ENCODE results near the gene UBE2L5. TPM values are rescaled to one million over a fixed set of nuclear protein-coding genes. Genes with fewer than 3 reads are reported as not detected.

UBE2L5 gene
- not detected for total RNA-seq

GRCh38 chr13:30422054-30422839 lies at the start of gene UBE2L5:
Gene UBE2L5, plus strand, starts transcription at chr13:30422493. Its CDS starts 5,498 bp downstream, at chr13:30427991.
- DNase-seq: peak; percentile 67

DNA sequence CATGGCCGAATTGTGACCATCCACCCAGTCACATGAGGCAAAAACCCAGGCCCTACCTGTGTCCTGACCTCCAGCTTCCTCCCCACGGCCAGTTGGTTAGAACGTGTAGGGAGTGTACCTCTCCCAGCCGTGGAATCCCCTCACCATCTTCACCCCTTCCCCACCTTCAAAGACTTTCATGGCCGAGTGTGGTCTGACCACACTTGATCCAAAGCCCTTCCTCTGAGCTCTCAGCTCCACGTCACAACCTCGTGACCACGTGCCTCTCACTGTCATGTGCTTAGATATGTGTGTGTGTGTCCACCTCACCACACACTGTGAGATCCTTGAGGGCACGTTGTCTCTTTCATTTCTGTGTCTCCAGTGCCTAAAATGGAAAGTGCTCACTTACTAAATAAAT lies 48.6 kb upstream of the UBE2L5 start:
- DNase-seq: no peak

GRCh38 chr13:30375265-30375835 lies 46.9 kb upstream of the UBE2L5 start:
- no peak for DNase-seq

GRCh38 chr13:30376426-30377311 lies 45.6 kb upstream of the UBE2L5 start:
- DNase-seq: no peak

GRCh38 chr13:30377312-30377685 lies 45.0 kb upstream of the UBE2L5 start:
- no peak for DNase-seq

- no peak for DNase-seq
These were observed 44.1 kb upstream of the UBE2L5 start for GRCh38 chr13:30378191-30378590.

- no peak for DNase-seq
These were observed 41.2 kb upstream of the UBE2L5 start for GRCh38 chr13:30381049-30381448.

DNA sequence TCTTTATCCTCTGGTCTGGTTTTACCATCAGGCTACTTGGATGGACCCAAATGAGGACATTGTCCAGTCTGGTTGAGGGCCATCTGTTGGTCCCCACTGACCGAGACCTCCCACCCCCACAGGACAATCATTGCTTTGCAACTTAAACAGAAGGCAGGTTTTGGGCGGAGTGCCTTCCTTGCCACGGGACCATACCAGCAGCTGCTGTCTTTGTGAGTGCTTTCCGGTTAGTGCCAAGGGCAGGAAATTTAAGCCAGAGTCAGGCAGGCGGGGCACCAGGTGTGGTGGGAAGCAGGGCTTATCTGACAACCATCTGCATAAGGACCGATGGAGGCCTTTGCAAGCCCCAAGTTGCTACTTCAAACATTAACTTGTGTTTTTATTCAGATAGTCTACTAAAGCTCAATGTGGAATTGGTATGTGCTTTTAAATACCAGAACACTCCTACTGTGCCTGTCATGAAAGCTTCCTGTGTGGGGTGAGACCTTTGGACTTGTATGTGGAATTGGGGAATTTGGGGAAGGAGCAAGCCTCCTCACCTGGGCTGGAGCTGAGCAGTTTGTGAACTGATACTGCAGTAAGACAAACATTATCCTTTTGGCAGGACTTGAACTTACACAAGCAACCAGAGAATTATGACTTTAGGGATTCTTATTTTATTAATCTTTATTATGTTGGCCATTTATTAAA lies 39.3 kb upstream of the UBE2L5 start:
- DNase-seq: no peak

GRCh38 chr13:30388406-30389283 lies 33.6 kb upstream of the UBE2L5 start:
- no peak for DNase-seq

DNA sequence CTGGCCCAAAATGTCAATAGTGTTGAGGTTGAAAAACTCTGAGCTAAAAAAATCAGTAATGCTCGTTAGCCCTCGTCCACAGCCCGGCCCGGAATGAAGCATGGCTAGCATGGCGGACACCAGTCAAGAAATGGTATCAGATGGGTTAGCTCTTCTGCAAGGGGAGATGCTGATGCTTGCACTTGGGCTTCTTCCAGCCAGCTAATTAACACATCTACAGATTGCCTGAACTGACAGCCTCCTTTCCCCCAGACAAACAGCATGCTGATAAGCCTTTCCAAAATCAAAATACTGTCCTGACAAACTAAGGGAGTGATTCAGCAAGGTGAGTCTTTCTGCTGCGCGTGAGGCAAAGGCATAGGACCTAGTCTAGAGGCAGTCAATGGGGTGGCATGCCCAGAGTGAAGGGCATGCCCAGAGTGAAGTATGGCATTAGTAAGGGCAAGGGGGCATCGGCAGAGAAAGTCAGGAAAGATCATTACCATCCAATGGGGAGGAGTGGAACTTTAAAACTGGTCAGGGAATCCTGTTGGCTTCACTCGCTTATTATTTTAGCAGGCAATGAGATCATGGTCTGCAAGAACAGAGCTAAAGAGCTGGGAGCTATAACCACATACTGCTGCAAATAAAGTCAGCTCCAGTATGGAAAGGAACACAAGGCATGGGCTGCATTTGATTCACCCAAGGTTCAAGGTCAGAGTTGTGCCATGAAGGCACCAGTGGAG lies 30.2 kb upstream of the UBE2L5 start:
- no peak for DNase-seq

DNA sequence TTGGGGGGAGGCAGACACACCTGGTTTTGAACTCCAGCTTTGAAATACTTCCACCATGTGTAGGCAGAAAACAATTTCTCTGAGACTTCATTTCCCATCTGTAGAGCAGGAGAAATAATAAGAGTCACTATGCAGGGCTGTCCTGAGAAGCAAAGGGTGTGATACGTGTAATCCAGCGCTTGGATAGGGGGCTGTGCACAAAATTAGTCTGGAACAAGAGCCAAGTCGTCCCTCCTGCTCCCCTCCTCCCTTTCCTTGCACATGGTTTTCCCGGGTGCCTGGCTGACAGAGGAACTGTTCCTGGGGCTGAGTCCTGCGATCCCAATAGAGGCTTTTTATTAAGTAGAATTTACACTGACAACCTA lies 29.6 kb upstream of the UBE2L5 start:
- no peak for DNase-seq

DNA sequence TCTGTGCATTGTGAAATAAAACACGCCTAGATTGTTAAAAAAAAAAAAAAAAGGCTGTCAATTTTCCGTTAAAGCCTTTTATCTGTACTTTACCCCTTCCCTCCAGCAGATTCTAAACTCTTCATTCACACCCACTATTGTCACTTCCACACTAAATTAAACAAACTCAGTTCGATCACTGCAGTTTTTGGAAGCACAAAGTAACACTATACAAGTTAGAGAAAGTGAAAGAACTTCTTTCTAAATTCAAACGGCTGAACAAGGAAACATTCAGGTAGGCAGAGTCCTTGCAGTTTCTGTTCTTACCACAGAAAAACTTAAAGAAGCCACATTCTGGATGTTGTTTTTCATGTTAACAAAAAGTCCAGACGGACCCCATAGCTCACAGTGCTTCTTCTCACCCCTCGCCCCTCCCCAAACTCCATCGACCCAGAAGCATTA lies 27.5 kb upstream of the UBE2L5 start:
- no peak for DNase-seq

DNA sequence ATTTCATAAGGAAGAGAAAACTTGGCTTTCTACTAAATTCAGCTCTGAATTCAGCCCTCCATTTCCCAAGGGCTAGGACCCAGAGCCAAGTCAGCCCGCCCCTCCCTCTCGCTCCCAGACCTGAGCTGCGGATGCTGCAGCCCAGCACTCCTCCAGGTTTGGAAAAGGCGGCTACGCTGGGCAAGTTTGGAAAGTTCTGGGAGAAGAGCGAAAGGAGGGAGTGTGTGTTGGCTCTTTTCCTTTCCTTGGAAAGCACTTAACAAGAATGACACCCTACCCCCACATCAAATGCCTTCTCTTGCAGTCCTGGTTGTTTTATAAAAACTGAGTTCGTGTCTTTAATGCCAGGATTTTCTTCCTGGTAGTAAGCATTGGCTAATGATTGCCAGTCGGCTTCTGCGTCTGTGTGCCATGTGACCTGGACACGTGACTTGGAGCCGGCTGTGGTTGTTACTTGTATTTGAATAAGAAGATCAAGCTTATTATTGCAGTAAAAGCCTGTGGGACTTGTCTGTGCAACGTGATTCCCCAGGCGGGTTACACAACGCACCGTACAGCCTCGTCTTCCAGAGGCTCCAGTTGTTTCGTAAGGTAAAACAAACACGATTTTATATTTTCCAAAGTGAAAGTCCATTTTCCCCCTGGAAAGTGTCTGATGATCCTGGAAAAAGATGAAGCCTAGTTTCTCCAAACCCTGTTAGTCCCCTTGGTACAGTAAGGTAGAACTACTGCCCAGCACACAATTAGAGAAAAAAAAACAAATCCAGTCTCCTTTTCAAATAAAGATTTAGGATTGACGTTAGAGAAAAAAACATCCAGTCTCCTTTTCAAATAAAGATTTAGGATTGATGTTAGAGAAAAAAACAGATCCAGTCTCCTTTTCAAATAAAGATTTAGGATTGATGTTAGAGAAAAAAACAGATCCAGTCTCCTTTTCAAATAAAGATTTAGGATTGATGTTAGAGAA lies 26.8 kb upstream of the UBE2L5 start:
- peak; percentile 81 for DNase-seq

DNA sequence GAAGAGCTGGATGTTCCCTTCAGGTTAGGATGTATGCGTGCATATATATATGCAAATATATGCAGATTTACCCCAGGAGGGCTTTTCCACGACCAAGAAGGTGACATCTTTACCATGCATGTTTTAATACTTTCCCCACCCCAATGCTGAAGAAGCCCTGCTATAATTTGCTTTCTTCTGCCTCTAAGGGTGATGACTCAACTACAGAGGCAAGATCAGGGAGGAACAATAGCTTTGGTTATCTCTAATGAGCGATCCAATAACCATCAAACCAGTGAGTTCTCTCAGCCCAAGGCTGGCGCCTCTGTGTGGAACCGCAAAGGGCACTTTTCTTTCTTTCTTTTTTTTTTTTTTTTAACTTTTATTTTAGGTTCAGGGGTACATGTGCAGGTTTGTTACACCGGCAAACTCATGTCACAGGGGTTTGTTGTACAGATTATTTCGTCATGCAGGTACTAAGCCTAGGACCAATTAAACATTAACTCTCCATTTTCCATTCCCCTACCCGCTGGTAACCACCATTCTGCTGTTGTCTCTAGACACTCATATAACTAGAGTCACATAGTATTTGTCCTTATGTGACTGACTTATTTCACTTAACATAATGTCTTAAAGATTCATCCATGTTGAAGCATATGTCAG lies 25.7 kb upstream of the UBE2L5 start:
- no peak for DNase-seq

DNA sequence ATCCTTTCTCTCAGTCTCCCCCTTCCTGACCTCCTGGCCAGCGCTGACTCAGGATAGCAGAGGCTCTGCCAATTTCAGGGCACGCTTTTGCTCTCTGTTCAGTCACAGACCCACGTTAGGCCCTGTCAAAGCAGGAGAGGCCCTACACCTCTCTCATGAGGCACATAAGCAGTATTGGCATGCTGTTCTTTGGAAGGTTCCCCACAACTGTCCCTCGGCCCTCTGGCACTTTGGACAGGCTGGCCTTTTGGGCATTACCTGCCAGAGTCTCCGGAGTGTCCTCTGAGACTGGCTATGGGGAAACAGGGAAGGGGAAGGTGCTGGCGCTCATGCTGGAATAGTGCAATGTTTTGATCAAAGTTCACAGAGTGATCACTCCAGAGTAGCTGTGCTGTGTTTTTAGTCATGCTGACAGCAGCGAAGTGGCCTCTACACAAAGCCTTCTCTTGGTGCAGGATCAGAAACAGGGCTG lies 23.7 kb upstream of the UBE2L5 start:
- no peak for DNase-seq

- no peak for DNase-seq
These were observed 21.9 kb upstream of the UBE2L5 start for GRCh38 chr13:30400376-30400775.

GRCh38 chr13:30401347-30401746 lies 20.9 kb upstream of the UBE2L5 start:
- no peak for DNase-seq

GRCh38 chr13:30403456-30403855 lies 18.8 kb upstream of the UBE2L5 start:
- DNase-seq: no peak

GRCh38 chr13:30404207-30404606 lies 18.1 kb upstream of the UBE2L5 start:
- DNase-seq: no peak

All from occipital lobe (tissue), 2 donors.